ENCODE measurements around the gene BID. TPM values are rescaled to one million over a fixed set of nuclear protein-coding genes. Genes with fewer than 3 reads are reported as not detected.

The BID gene
- total RNA-seq, 1 experiment from 2014 or later: 58.2 TPM

- H3K4me1 ChIP-seq (ENCODE audit: control insufficient read depth in 1 of 2, insufficient read depth in 2 of 2, low read length in 2 of 2): peaks cover 12 to 21% of the 10 kb centered on the region in 2 experiments; a peak in 3 of 4 replicates
- ATAC-seq: peak; percentile 99
- H3K4me3 ChIP-seq (replicated peaks in 1 of 2; ENCODE audit: low read depth in 1 of 2, low read length in 2 of 2): peak overlapping the region; percentile 10 to 45; a peak in 3 of 4 replicates
- ChIA-PET RAD21 (ENCODE audit: low non-redundant PET in 1 of 2, low total read pairs in 2 of 2, uncharacterized antibody in 2 of 2, unreplicated experiment in 2 of 2) (no interaction called here), CTCF (no interaction called here), POLR2A (interaction anchor here (1.6 kb wide), 1 partner anchor 18 kb away, joined by 3 read pairs; no protein-coding TSS in a partner anchor)
- no peaks in the 10 kb centered on the region for H3K9me3 ChIP-seq (ENCODE audit: control insufficient read depth in 1 of 2, insufficient read depth in 1 of 2, low read depth in 1 of 2, low read length in 2 of 2)
- H3K27me3 ChIP-seq (ENCODE audit: insufficient read depth, low read length): no peaks in the 10 kb centered on the region
- no peaks in the 10 kb centered on the region for H3K79me2 ChIP-seq (ENCODE audit: insufficient read depth, low read length)
- DNase-seq (ENCODE audit: low read depth, low spot score): peak; percentile 54
- no peaks in the 10 kb centered on the region for H3K9me2 ChIP-seq (ENCODE audit: insufficient read depth)
- intact Hi-C loops (cut with micrococcal nuclease): no loop called here
- peak overlapping the region; percentile 82 for H3K4me2 ChIP-seq (ENCODE audit: low read length)
- H4K20me1 ChIP-seq (ENCODE audit: insufficient read depth): no peaks in the 10 kb centered on the region
- H3K27ac ChIP-seq (ENCODE audit: low read depth, low read length): peak overlapping the region; percentile 69
- H2AFZ ChIP-seq (ENCODE audit: low read depth, low read length, poor library complexity, severe bottlenecking): no peak overlapping the region
- no peak for TF ChIP-seq POLR2A (IDR thresholded peaks at IDR 0.05; ENCODE audit: borderline replicate concordance, extremely low read depth, insufficient read depth, insufficient read length)
- TF ChIP-seq EZH2 (IDR thresholded peaks at IDR 0.05): no peak
- TF ChIP-seq SP1 (IDR thresholded peaks at IDR 0.05; ENCODE audit: low read depth): peak; percentile 37; the same call in 1 of the 2 replicates
- no peak for TF ChIP-seq TCF7L2 (IDR thresholded peaks at IDR 0.05; ENCODE audit: borderline replicate concordance, extremely low read depth, insufficient read depth, insufficient read length)
- TF ChIP-seq ZFX (IDR thresholded peaks at IDR 0.05): no peak
- TF ChIP-seq, protein P1, sequence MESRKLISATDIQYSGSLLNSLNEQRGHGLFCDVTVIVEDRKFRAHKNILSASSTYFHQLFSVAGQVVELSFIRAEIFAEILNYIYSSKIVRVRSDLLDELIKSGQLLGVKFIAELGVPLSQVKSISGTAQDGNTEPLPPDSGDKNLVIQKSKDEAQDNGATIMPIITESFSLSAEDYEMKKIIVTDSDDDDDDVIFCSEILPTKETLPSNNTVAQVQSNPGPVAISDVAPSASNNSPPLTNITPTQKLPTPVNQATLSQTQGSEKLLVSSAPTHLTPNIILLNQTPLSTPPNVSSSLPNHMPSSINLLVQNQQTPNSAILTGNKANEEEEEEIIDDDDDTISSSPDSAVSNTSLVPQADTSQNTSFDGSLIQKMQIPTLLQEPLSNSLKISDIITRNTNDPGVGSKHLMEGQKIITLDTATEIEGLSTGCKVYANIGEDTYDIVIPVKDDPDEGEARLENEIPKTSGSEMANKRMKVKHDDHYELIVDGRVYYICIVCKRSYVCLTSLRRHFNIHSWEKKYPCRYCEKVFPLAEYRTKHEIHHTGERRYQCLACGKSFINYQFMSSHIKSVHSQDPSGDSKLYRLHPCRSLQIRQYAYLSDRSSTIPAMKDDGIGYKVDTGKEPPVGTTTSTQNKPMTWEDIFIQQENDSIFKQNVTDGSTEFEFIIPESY (IDR thresholded peaks at IDR 0.05; ENCODE audit: extremely low read depth, insufficient replicate concordance, low read length): no peak
- no peak for TF ChIP-seq YY1 (IDR thresholded peaks at IDR 0.05; ENCODE audit: extremely low read depth, insufficient replicate concordance, low read depth, low read length)
- no peak for TF ChIP-seq SRF (IDR thresholded peaks at IDR 0.05; ENCODE audit: low read depth)
- TF ChIP-seq EGR1 (IDR thresholded peaks at IDR 0.05; ENCODE audit: low read depth): no peak
- no peak for TF ChIP-seq CEBPB (IDR thresholded peaks at IDR 0.05; ENCODE audit: low read depth)
- no peak for TF ChIP-seq POLR2AphosphoS5 (IDR thresholded peaks at IDR 0.05; ENCODE audit: low read depth, low read length)
- no peak for TF ChIP-seq RAD21 (IDR thresholded peaks at IDR 0.05; ENCODE audit: low read depth)
- TF ChIP-seq, protein P2, sequence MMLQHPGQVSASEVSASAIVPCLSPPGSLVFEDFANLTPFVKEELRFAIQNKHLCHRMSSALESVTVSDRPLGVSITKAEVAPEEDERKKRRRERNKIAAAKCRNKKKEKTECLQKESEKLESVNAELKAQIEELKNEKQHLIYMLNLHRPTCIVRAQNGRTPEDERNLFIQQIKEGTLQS (IDR thresholded peaks at IDR 0.05): no peak
- TF ChIP-seq FOSL1 (IDR thresholded peaks at IDR 0.05; ENCODE audit: low read depth): peak; percentile 39
- TF ChIP-seq MAX (IDR thresholded peaks at IDR 0.05): no peak; the same call in 1 of the 2 replicates
- peak overlapping the region; percentile 57 for H3K9ac ChIP-seq (ENCODE audit: low read length)
- no peaks in the 10 kb centered on the region for H3K36me3 ChIP-seq (ENCODE audit: control insufficient read depth in 1 of 2, insufficient read depth in 2 of 2, low read length in 2 of 2)
- no TSS peak for BruUV-seq (replicated peaks)
Measured at GRCh38 chr22:17705951-17706900, 68.0 kb downstream of the BID start.
